IMR-90 (cell line): ENCODE results near the gene ZNF12. TPM values are rescaled to one million over a fixed set of nuclear protein-coding genes. Genes with fewer than 3 reads are reported as not detected.

ENCODE experiments used
- ATAC-seq: fragments of 200-7000 bp; cut with Tn5 transposase; 2 replicates; pipeline ENCODE4 v1.9.1; 2020; ENCODE audit warnings: low read depth, mild to moderate bottlenecking, moderate library complexity
- BruUV-seq: library from RNA; stranded (reverse); fragments of 400-500 nt; replicated peaks from 2 replicates; lab custom pipeline; 2021; lab: Mats Ljungman, UMichigan
- CTCF ChIA-PET: fragments of 300-600 bp; formaldehyde crosslinking; extraction: SDS; loops from one replicate; lab custom pipeline; 2021; ENCODE audit warnings: antibody characterized with exemption; lab: Yijun Ruan, JAX
- POLR2A ChIA-PET: fragments of 300-600 bp; sonication (Branson Sonifier 250); formaldehyde crosslinking; loops from one replicate; lab custom pipeline; 2022; ENCODE audit warnings: antibody characterized with exemption; ENCODE audit not compliant: unreplicated experiment; lab: Charles Lee
- DNase-seq: peaks from one replicate; pipeline ENCODE4 v3.0.0; 2013
- H2AFZ ChIP-seq: replicated peaks from 2 replicates; pipeline ENCODE3; 2013; ENCODE audit warnings: low read length, mild to moderate bottlenecking; ENCODE audit not compliant: poor library complexity
- H2AK5ac ChIP-seq: 2 replicates; pipeline ENCODE4 v1.6.1; 2013; ENCODE audit warnings: low read depth, low read length, inconsistent platforms
- H2AK9ac ChIP-seq: replicated peaks from 2 replicates; pipeline ENCODE3; 2013; ENCODE audit warnings: mild to moderate bottlenecking, low read depth, low read length, moderate library complexity; ENCODE audit not compliant: poor library complexity
- H2BK120ac ChIP-seq: 2 replicates; pipeline ENCODE4 v1.6.1; 2013; ENCODE audit warnings: low read depth, low read length, inconsistent platforms
- H2BK15ac ChIP-seq: 3 replicates; pipeline ENCODE4 v1.6.1; 2013; ENCODE audit warnings: low read depth, low read length, inconsistent platforms
- H2BK20ac ChIP-seq: 2 replicates; pipeline ENCODE4 v1.6.1; 2013; ENCODE audit warnings: low read depth, mild to moderate bottlenecking, inconsistent platforms, low read length, moderate library complexity
- H2BK5ac ChIP-seq: 2 replicates; pipeline ENCODE4 v1.6.1; 2013; ENCODE audit warnings: mild to moderate bottlenecking, low read depth, low read length, inconsistent platforms; ENCODE audit not compliant: poor library complexity, severe bottlenecking
- H3K14ac ChIP-seq: replicated peaks from 2 replicates; pipeline ENCODE4 v1.6.1; 2013; ENCODE audit warnings: low read depth, low read length, inconsistent platforms
- H3K18ac ChIP-seq: 2 replicates; pipeline ENCODE4 v1.6.1; 2013; ENCODE audit warnings: low read depth, low read length, control low read depth
- H3K23ac ChIP-seq: 2 replicates; pipeline ENCODE4 v1.6.1; 2013; ENCODE audit warnings: low read depth, low read length, inconsistent platforms
- H3K27ac ChIP-seq: 2 replicates; pipeline ENCODE4 v1.5.1; 2013; ENCODE audit warnings: mild to moderate bottlenecking, control low read depth, low read length; ENCODE audit not compliant: insufficient read depth
- H3K27me3 ChIP-seq: 2 replicates; pipeline ENCODE4 v1.6.1; 2013; ENCODE audit warnings: low read length; ENCODE audit not compliant: control insufficient read depth, insufficient read depth
- H3K36me3 ChIP-seq: 2 replicates; pipeline ENCODE4 v1.6.1; 2013; ENCODE audit warnings: low read length, mixed read lengths; ENCODE audit not compliant: control insufficient read depth, insufficient read depth
- H3K4ac ChIP-seq: 2 replicates; pipeline ENCODE4 v1.6.1; 2013; ENCODE audit warnings: low read depth, low read length, inconsistent platforms
- H3K4me1 ChIP-seq: 2 replicates; pipeline ENCODE4 v1.6.1; 2013; ENCODE audit warnings: low read length, mixed read lengths; ENCODE audit not compliant: control insufficient read depth, insufficient read depth
- H3K4me2 ChIP-seq: 2 replicates; pipeline ENCODE4 v1.6.1; 2013; ENCODE audit warnings: low read depth, mild to moderate bottlenecking, control low read depth, low read length, moderate library complexity
- H3K4me3 ChIP-seq: 2 replicates; pipeline ENCODE4 v1.5.1; 2013; ENCODE audit warnings: low read depth, mild to moderate bottlenecking, control low read depth, low read length, moderate library complexity; ENCODE audit not compliant: insufficient read depth
- H3K56ac ChIP-seq: 2 replicates; pipeline ENCODE4 v1.6.1; 2013; ENCODE audit warnings: low read length, inconsistent platforms; ENCODE audit not compliant: insufficient read depth; ENCODE audit errors: extremely low read depth
- H3K79me1 ChIP-seq, 2 experiments: 2 replicates each; pipeline ENCODE4 v1.6.1; 2013; ENCODE audit warnings: low read length in 2 of 2, inconsistent platforms in 1 of 2, low read depth in 1 of 2
- H3K9ac ChIP-seq: 2 replicates; pipeline ENCODE4 v1.6.1; 2013; ENCODE audit warnings: low read depth, low read length, control low read depth
- H3K9me1 ChIP-seq: 2 replicates; pipeline ENCODE4 v1.6.1; 2013; ENCODE audit warnings: low read length, inconsistent platforms; ENCODE audit not compliant: insufficient read depth
- H3K9me3 ChIP-seq: 2 replicates; pipeline ENCODE4 v1.6.1; 2013; ENCODE audit warnings: low read length; ENCODE audit not compliant: control insufficient read depth, insufficient read depth
- H4K20me1 ChIP-seq: 2 replicates; pipeline ENCODE4 v1.6.1; 2013; ENCODE audit warnings: low read length, inconsistent platforms; ENCODE audit not compliant: insufficient read depth
- H4K5ac ChIP-seq: 2 replicates; pipeline ENCODE4 v1.6.1; 2013; ENCODE audit warnings: mild to moderate bottlenecking, low read depth, low read length, control low read depth
- H4K8ac ChIP-seq, 2 experiments: 2 replicates each; pipeline ENCODE4 v1.6.1; 2013; ENCODE audit warnings: low read depth in 2 of 2, low read length in 2 of 2, control low read depth in 1 of 2, inconsistent platforms in 1 of 2
- H4K91ac ChIP-seq: 2 replicates; pipeline ENCODE4 v1.6.1; 2013; ENCODE audit warnings: low read depth, low read length, inconsistent platforms; ENCODE audit not compliant: insufficient read depth
- BHLHE40 ChIP-seq: fragments of 150-350 bp; IDR thresholded peaks from 2 replicates; pipeline ENCODE4 v1.6.1; 2016; ENCODE audit warnings: mild to moderate bottlenecking, low read depth, low read length
- CEBPB ChIP-seq: IDR thresholded peaks from 2 replicates; pipeline ENCODE4 v1.6.1; 2012; ENCODE audit warnings: low read depth, low read length, improper control_type of control experiment
- CHD1 ChIP-seq: IDR thresholded peaks from 2 replicates; pipeline ENCODE4 v1.6.1; 2012; ENCODE audit warnings: low read depth, low read length, improper control_type of control experiment
- CTCF ChIP-seq: conservative IDR thresholded peaks from 2 replicates; pipeline ENCODE4 v1.5.1; 2012; ENCODE audit warnings: mild to moderate bottlenecking, low read depth, low read length, improper control_type of control experiment
- FOS ChIP-seq: fragments of 150-350 bp; IDR thresholded peaks from 2 replicates; pipeline ENCODE4 v1.6.1; 2016; ENCODE audit warnings: low read depth, low read length
- MAFK ChIP-seq: IDR thresholded peaks from 2 replicates; pipeline ENCODE4 v1.6.1; 2012; ENCODE audit warnings: low read depth, low read length, improper control_type of control experiment
- MAZ ChIP-seq: IDR thresholded peaks from 2 replicates; pipeline ENCODE4 v1.6.1; 2012; ENCODE audit warnings: low read depth, mild to moderate bottlenecking, low read length, improper control_type of control experiment, moderate library complexity, borderline replicate concordance
- MXI1 ChIP-seq: IDR thresholded peaks from 2 replicates; pipeline ENCODE4 v1.6.1; 2012; ENCODE audit warnings: low read depth, mild to moderate bottlenecking, low read length, moderate library complexity, borderline replicate concordance
- NFE2L2 ChIP-seq: fragments of 150-350 bp; IDR thresholded peaks from 2 replicates; pipeline ENCODE4 v1.6.1; 2016; ENCODE audit warnings: low read depth, mild to moderate bottlenecking, low read length
- POLR2A ChIP-seq: IDR thresholded peaks from 2 replicates; pipeline ENCODE4 v1.6.1; 2012; ENCODE audit warnings: mild to moderate bottlenecking, low read depth, low read length
- RAD21 ChIP-seq: IDR thresholded peaks from 2 replicates; pipeline ENCODE4 v1.6.1; 2012; ENCODE audit warnings: low read length, improper control_type of control experiment
- RCOR1 ChIP-seq: IDR thresholded peaks from 2 replicates; pipeline ENCODE4 v1.6.1; 2012; ENCODE audit warnings: mild to moderate bottlenecking, low read length, improper control_type of control experiment; ENCODE audit not compliant: insufficient replicate concordance
- RFX5 ChIP-seq: IDR thresholded peaks from 2 replicates; pipeline ENCODE4 v1.8.0; 2012; ENCODE audit warnings: low read depth, mild to moderate bottlenecking, low read length, moderate library complexity
- SMC3 ChIP-seq: fragments of 150-350 bp; IDR thresholded peaks from 2 replicates; pipeline ENCODE4 v1.6.1; 2016; ENCODE audit warnings: low read depth, mild to moderate bottlenecking, antibody characterized with exemption, low read length, moderate library complexity
- WGBS, 2 experiments: methylation state at CpG; one replicate each; pipeline versions ENCODE4 v1.1.5 to v1.1.7; 2013; ENCODE audit warnings: missing lambda C conversion rate in 2 of 2; ENCODE audit not compliant: insufficient read length in 1 of 2; ENCODE audit errors: extremely low coverage in 2 of 2; 5-methylcytosine and 5-hydroxymethylcytosine counted together
- dilution Hi-C: fragments of 300-500 bp; cut with HindIII; formaldehyde crosslinking; loops from one replicate; pipeline ENCODE4 v1.14.3; 2018; ENCODE audit warnings: low sequenced_read_pairs; ENCODE audit not compliant: unreplicated experiment
- in situ Hi-C: fragments of 300-500 bp; cut with MboI; formaldehyde crosslinking; loops from 3 replicates; pipeline ENCODE4 v1.14.3; 2019; ENCODE audit warnings: low sequenced_read_pairs, inconsistent platforms, mixed read lengths
- intact Hi-C: fragments of 100-400 bp; cut with micrococcal nuclease; formaldehyde crosslinking; loops from 2 replicates; pipeline ENCODE4 v1.10.0; 2022
- polyA plus RNA-seq, 3 experiments: library from polyadenylated mRNA; depleted of rRNA; stranded (reverse); fragments of >200 nt; gene quantifications; 2 replicates each; pipeline ENCODE4 v1.2.3, GENCODE V29; 2012; ENCODE audit warnings: low replicate concordance in 1 of 3
- total RNA-seq: library from RNA; depleted of rRNA; stranded (reverse); fragments of >200 nt; gene quantifications from 2 replicates; pipeline ENCODE4 v1.2.3, GENCODE V29; 2012
- TF ChIP-seq, protein P1 (sequence below): fragments of 150-350 bp; IDR thresholded peaks from 2 replicates; pipeline ENCODE4 v1.6.1; 2017; ENCODE audit warnings: mild to moderate bottlenecking, antibody characterized with exemption, low read length, low read depth
- TF ChIP-seq, protein P2 (sequence below): fragments of 150-350 bp; IDR thresholded peaks from 2 replicates; pipeline ENCODE4 v1.6.1; 2016; ENCODE audit warnings: low read depth, mild to moderate bottlenecking, low read length, moderate library complexity, borderline replicate concordance

ZNF12 gene
- total and polyA plus RNA-seq, 2 of the 4 experiments (the other 2 are of a cell fraction), result 8.2 to 20.8 TPM

GRCh38 chr7:6680146-6680545, 26.6 kb downstream of the ZNF12 start:
- TF ChIP-seq RFX5, result no peak
- no peak for TF ChIP-seq MXI1
- TF ChIP-seq CEBPB, result no peak
- TF ChIP-seq, protein P1, sequence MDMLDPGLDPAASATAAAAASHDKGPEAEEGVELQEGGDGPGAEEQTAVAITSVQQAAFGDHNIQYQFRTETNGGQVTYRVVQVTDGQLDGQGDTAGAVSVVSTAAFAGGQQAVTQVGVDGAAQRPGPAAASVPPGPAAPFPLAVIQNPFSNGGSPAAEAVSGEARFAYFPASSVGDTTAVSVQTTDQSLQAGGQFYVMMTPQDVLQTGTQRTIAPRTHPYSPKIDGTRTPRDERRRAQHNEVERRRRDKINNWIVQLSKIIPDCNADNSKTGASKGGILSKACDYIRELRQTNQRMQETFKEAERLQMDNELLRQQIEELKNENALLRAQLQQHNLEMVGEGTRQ, result no peak
- TF ChIP-seq CHD1, result no peak
- no peak for TF ChIP-seq FOS
- no peak for TF ChIP-seq POLR2A
- TF ChIP-seq, protein P2, sequence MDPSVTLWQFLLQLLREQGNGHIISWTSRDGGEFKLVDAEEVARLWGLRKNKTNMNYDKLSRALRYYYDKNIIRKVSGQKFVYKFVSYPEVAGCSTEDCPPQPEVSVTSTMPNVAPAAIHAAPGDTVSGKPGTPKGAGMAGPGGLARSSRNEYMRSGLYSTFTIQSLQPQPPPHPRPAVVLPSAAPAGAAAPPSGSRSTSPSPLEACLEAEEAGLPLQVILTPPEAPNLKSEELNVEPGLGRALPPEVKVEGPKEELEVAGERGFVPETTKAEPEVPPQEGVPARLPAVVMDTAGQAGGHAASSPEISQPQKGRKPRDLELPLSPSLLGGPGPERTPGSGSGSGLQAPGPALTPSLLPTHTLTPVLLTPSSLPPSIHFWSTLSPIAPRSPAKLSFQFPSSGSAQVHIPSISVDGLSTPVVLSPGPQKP, result no peak
- no peak for TF ChIP-seq MAFK
- TF ChIP-seq BHLHE40, result no peak
- no peak for TF ChIP-seq NFE2L2
- no peak for TF ChIP-seq CTCF
- no peak for TF ChIP-seq SMC3
- no peak for TF ChIP-seq RAD21
- TF ChIP-seq RCOR1, result no peak
- no peak for TF ChIP-seq MAZ
- Histone ChIP-seq H3K56ac (no peak overlapping the region), H3K18ac (no peak overlapping the region), H2BK5ac (no peak overlapping the region), H3K4me3 (no peak overlapping the region), H3K27me3 (no peaks in the 10 kb centered on the region), H2BK20ac (no peak overlapping the region), H3K27ac (no peak overlapping the region), H3K23ac (no peak overlapping the region), H3K9me1 (no peaks in the 10 kb centered on the region), H2AK9ac (no peak overlapping the region), H2AK5ac (no peak overlapping the region), H3K9ac (no peak overlapping the region), H3K4me2 (no peak overlapping the region), H3K9me3 (peaks cover 72% of the 10 kb centered on the region), H2AFZ (no peak overlapping the region), H4K8ac (no peak overlapping the region), H4K91ac (no peak overlapping the region), H2BK120ac (no peak overlapping the region), H2BK15ac (no peak overlapping the region), H3K36me3 (peaks cover 7% of the 10 kb centered on the region; the same call in 1 of the 2 replicates), H4K20me1 (no peaks in the 10 kb centered on the region), H4K5ac (no peak overlapping the region), H3K14ac (no peak overlapping the region), H3K4ac (no peak overlapping the region), H3K79me1 (no peaks in the 10 kb centered on the region), H3K4me1 (no peaks in the 10 kb centered on the region)
- POLR2A ChIA-PET, result no interaction called here
- DNase-seq, result no peak
- BruUV-seq, result no TSS peak
- intact Hi-C loops (no loop called here), dilution Hi-C loops (no loop called here), in situ Hi-C loops (no loop called here)
- ATAC-seq, result no peak
- no CpG with 5 or more reads among the region's 1 CpG for WGBS, 2 experiments
- CTCF ChIA-PET, result no interaction called here
